HTR-8/SVneo (cell line): ENCODE data around the gene ATPAF1.

Source experiments
- DNase-seq: peaks from one replicate; pipeline ENCODE4 v3.0.0; 2011; ENCODE audit warnings: low spot score, mixed read lengths; ENCODE audit not compliant: insufficient read length
- FAIRE-seq: peaks from 2 replicates; lab custom pipeline; 2011; peaks lifted over from hg19 to GRCh38; lab: Jason Lieb, UNC

Gene ATPAF1

DNA sequence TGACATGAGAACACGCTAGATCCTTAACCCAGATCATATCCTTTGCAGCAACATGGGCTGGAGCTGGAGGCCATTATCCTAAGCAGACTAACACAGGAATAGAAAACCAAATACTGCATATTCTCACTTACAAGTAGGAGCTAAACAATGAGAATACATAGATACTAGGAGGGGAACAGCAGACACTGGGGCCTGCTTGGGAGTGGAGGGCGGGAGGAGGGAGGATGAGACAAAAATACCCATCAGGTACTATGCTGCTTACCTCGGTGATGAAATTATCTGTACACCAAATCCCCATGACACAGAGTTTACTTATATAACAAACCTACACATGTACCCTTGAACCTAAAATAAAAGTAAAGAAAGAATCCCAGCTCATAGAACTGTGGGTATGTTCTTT, 50.3 kb downstream of the ATPAF1 start:
- FAIRE-seq = no peak

DNA sequence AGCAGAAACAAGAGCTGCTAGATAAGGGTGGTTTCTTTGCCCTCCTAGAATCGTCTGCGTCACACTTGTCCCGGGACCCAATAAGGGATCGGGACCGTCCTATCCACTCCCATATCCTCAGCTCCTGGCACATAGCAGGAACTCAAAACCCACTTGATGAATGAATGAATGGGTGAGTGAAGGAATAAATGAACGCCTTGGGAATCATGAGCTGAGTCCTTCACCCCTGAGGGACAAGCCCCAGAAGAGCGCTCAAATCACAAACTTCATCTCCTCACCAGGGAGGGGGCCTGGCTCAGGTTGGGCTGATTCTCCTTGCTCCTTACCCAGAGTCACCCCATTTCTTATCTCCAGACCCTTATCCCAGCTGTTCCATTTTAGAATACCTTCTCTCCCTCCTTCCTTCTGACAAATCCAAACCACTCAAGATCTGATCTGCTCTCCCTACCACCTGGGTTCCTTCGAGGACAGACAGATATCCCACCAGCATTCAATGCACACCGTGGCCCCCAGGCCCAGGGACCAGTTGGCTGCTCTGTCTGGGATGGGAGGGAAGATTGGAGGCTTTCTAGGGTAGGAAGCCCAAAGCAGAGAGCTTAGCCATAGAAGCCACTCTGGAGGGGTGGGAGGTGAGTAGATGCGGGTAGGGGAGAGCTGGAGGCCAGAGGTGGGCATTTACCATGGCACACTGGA, 50.9 kb downstream of the ATPAF1 start:
- no peak for DNase-seq
- FAIRE-seq = no peak

More for the DNA sequence above, 50.3 kb downstream of the ATPAF1 start:
- no peak for DNase-seq

DNA sequence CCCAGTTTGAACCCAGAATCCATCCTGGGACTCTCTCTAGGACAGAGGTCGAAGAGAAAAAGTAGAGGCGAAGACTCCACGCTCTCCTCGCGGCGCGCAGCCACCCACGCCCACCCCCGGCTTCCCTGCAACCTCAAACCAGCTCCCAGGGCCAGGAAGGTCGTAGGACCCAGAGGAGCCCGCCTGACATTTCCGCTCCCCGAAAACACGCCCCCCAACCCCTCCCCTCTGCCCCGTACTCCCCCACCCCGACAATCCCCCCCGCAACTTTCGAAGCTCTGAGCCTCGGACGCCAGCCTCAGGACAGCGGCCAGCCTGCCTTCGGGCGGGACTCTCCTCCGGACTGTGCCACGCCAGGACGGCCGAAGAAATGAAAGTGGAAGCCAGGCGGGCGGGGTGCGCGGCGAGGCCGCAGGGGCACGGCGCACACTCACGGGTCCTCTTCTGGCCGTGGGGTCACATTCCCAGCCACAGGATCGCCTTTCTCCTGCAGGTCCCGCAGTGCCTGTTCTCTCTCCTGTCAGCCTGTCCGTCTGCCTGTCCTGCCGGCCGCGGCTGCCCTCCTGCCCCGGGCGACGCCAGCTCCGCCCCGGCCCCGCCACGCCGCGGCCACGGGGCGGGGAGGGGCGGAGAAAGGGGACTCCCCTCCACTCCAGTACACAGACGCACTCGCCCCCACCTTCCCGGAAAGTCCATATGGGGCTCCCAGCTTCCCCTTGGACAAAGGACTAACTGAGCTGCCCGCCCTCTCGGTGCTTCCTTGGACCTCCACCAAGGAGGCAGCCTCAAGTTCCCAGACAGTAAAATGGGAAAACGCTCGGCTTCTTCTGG, 51.7 kb downstream of the ATPAF1 start, which contains the start of gene MOB3C:
Gene MOB3C, minus strand, starts transcription at position 535 of the 831 bp plus-strand sequence. CDS start 3,490 bp downstream, outside the sequence.
- DNase-seq (peak; percentile 64), FAIRE-seq (peak; percentile 66)

DNA sequence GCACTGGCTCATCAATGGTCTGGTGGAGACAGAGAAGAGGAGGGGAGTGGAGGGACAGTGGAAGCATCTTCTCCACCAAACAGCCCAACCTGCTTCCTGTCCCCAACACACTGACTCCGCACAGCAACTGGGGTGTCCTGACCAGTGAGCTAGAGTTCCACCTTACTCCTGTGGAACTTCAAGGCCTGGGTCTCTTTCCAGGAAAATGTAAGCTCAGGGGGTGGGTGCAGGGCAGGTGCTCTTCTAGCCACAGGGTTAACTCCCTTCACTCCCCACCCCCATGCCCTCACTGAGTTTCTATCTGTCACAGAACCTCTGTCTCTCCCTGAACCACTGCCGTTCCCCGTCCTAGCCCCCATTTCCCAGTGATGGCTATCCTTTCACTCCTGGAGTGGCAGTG, 52.4 kb downstream of the ATPAF1 start:
- FAIRE-seq = no peak

DNA sequence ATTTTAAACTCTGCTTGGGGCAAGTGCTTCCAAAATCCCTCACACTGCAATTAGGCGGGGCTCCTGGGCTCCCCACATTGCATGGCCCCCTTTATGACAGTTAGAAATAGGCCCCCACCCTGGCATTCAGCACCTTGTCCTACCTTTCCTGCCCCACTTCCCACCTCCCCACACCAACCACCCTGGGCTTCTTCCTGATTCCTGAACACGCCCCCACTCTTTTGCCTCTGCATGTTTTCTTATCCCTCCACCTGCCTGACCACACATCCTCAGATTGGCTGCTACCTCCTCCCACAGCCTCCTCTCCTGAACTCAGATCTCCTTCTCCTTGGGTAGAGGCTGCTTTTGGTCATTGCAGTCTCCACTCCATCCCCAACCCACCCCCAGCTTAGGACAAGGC, 53.1 kb downstream of the ATPAF1 start:
- DNase-seq (no peak), FAIRE-seq (no peak)

More for the DNA sequence above, 52.4 kb downstream of the ATPAF1 start:
- no peak for DNase-seq

DNA sequence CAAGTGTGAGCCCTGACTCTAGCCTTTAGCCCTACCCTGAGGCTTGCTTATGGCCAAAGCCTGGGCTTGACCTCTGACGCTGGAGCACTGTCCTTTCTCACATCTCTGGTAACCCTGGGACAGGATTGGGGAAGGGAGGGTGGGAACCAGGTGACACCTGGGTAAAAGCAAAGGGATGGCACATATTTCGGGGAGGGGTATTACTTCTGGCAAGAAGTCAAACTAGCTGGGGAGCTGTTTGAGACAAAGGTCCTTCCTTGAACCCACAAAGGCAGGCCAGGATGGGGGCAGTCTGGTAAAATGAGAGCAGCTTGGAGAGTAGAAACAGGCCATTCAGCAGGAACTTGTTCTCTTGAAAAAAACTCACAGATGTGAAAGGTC, 53.6 kb downstream of the ATPAF1 start:
- FAIRE-seq = no peak
- no peak for DNase-seq

DNA sequence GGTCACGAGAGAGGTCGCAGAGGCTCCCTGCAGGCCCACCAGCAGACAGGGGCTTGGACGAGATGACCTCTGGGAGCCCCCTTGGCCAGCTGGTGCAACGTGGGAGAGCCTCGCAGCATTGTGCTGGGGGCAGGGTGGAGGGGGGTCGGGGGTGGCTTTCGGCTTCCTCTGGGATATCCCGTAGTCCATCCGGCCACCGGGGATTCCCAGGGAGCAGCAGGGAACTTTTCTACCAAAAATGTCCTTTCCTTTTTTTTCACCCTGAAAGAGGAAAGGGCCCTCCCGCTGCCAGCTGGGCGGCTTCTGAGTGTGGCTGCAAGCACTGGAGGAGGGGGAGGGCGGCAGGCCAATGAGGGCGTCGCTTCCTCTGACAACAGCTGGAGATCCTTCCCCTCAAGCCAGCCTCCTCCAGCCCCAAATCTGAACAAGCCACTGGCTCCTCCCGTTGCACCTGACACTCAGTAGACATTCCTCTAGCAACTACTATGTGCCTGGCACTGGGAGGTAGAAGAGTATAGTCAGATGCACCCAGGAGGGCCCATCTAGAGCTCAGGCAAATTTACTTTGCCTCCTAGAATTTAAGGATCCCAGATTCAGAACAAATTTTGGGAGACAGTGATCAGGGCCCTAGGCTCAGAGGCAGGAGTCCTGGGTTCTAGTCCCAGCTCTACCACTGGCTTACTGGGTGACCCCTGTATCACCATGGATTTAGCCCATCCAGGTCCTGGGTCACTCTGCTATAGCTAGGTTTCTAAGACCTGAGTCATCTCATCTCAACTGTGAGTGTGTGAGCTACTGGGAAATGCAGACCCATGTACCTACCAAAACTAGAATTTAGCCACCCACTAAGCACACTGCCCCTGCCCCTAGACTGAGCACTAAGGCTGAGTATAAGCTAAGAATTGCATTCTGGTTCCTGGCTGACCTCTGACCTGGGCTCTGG, 54.2 kb downstream of the ATPAF1 start:
- FAIRE-seq (no peak), DNase-seq (no peak)

DNA sequence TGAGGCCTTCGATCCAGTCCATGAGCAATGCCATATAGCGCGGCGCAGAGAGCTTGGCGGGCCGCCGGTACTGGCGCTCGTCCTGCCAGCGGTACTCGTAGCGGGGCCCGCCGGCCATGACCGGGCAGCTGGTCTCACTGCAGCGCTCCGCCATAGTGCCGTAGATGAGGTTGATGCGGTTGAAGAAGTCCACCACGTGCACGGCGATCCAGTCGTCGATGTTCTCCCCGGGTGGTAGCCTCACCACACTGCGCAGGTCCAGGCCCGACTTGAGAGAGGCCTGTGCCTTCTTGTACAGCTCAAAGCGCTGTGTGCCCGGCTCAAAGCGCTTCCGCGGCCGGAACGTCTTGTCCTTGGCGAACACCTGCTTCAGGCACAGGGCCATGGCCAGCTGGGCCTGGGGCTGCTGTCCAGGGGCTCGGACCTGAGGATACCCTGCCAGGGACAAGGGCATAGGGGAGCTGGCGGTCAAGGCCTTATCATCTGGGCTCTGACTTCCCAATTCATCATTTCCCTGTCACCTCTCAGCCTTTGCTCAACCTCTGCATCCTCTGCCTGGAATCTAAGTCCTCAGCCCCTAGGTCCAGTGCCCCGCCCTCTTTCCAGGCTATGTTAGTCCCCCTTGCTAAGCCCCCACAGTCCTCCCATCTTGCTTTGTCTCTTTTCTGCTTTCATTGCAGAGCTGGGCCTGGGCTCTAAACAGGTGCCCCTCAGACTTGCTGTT, 55.1 kb downstream of the ATPAF1 start:
- DNase-seq (no peak), FAIRE-seq (no peak)

DNA sequence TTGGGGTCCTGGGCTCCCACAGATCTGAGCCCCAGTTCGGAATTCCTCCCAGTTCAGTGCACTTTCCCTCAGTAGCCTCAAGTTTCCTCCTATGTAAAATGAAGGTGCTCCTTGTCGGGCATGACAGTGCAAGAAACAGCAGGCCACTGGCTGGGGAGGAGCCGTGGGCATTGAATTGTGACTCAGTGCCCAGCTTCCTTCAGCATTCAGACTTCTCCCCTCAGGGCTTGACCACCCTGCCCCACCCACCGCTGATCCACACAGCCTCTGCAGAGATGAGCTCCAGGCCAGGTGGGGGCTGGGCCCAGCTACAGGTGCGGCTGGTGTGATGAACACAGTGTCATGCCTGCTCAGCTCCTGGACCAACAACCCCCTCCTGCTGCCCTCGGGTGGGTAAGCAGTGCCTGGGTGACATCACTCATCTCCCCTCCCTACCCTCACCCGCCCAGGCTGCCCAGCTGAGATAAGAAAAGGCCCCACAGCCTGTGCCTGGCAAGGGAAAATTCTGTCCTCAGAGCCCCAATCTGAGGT, 56.4 kb downstream of the ATPAF1 start:
- DNase-seq = peak; percentile 59
- peak; percentile 77 for FAIRE-seq

DNA sequence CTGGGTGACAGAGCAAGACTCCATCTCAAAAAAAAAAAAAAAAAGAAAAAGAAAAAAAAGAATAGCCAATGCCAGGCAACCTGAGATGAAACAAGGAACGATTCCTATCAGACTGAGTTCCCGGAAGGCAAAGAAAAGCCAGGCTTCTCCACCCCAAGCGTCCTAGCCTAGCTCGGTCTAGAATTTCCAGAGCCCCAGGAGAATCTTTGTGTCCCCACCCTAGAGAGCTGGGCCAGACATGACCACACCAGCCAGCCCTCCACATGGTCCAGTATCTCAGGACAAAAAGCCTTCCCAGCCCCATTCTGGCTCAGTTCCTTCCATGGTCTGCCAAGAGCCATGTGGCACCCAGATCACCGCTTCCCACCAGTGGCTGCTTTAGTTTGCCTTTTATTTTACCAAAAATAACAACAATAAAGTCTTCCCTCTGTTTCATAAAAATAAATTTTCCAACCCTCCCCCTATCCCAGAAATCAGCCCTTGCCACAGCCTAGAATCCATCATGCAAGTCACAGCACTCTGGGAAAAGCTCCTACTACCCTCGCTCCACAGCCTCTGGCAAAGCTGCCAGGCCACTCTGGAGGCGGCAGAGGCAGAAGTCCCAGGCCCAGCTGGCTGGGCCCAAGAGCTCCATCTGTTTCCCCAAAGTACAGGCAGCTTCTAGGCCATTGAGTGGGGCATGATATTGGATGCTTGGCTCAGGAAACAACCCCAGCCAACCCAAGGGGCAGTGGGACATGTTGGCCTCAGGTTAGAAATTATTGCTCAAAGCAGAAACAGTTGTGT, 60.6 kb downstream of the ATPAF1 start:
- DNase-seq = no peak
- no peak for FAIRE-seq

DNA sequence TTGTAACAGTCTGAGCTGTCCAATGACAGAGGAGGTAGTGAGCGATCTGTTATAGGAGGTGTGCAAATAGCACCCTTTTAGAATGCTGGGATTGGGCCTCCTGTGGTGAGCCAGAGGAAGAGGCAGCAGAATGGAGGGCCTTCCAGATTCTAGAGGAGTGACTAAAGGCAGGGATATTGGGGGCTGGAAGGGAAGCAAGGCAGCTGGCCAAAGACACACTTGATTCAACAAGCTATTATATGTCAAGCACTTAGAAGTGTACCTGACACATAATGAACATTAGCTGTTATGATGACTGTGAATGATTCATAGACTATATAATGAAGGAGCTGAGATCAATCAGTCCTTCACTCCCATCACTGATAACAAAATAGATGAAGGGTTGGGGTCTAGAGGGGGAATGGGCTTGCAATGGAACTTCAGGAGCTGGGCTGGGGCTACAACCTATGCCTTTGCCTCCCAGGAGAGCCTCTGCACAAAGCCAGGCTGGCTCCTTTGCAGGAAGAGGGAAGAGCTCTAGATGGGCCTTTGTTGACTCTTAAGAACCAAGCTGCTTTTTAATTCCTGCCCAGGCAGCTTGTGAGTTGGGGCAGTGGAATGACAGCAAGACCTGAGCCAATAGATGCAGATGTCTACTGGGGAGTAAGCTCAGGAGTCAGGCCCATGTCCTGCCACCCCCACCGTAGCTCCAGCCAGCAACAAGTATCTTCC, 61.8 kb downstream of the ATPAF1 start:
- no peak for FAIRE-seq
- DNase-seq = no peak

DNA sequence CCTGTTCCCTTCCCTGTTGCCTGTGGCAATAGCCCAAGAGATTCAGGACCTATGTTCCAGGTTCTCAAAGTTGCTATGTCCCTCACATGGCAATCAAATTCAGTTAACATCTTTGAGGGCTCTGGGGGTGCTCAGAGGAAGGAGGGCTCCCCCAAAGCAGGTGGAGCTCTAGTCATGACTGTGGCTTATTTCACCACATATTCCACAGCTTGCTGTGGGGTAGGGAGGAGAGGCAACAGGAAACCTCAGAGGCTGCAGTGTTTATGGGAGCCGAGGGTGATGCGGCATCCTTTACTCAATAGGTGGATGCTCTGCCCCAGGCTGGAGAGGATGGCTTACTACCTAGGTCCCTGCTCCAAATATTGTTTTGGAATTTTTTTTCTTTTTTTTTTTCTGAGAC, 62.9 kb downstream of the ATPAF1 start:
- DNase-seq (no peak), FAIRE-seq (no peak)

DNA sequence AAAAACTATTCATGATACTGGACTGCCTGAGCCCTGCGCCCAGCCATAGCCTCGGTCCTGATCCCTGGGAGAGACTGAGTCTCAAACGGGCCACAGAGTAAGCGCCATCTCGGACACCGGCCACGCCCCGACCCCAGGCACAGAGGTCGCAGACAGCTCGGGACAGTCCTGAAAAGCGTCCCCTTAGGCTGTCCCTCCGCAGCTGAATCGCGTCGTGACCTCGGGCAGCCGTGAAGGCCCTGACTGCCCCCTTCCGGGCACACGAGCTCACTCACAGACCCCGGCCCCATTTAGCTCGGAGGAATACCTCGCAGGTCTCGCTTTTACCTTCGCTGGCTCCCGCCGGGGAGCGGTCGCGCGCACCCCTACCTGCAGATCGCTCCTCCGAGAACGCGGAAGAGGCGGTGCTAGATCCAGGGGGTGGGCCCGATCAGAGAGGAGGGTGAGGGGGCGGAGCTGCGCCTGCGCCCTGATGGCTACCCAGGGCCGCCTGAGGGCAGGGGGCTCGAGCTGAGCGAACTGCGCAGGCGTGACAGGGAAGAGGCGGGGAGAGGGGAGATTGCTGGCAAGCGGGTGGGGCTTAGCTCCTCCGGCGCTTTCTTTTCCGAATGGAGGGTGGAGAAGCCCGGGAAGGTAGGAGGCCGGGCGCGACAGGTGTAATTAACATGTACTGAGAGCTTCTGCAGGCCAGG, 64.2 kb downstream of the ATPAF1 start, which contains the start of gene MKNK1:
Gene MKNK1, minus strand, starts transcription at position 411 of the 692 bp plus-strand sequence. CDS start 20,941 bp downstream, outside the sequence.
- FAIRE-seq (peak; percentile 95), DNase-seq (peak; percentile 95)

DNA sequence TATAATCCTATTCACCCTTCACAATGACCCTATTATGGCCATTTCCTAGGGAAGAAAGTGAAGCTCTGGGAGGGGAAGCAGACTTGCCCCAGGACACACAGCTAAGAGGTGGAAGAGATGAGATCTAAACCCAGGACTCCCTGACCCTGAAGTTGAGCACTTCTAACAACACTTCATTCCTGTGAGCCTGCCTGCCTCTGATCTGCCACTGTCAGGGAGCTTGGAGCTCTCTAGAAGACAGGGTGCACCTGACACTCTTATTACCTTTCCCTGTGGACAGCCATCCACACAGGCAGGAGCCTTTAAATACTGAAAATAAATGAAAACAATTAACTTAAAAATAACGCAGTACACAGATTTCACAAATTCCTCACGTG, 64.7 kb downstream of the ATPAF1 start:
- FAIRE-seq (no peak), DNase-seq (no peak)

DNA sequence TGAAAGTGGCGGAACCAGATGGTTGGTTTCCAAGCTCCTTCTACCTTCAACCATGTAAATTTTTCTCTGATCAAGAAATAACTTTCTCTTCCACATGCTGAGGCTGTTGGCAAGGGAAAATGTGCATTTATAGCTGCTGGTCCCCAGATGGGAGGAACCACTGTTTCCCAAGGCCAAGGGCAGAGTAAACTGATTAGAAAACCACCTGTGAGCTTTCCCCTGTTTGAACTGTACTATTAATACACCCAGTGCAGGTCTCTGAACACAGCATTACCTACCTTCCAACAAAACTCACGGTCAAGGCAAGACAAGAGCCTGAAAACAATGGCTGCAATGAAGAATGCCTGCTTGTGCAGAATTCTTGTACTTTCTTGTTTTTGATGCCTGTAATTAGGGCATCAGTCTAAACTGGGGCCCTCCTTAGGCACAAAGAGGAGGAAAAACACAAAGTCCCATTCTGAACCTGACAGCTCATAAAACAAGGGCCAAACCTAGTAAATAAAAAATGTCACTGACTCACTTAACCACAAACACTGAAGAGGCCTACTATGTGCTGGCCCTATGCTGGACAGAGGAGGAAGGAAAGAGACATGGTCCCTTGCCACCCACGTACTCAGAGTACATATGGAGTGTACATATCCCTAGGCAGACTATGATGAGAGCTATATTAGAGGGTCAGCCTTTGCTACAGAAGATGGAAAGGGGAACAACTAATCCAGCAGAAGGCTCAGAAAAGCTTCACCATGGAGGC, 66.7 kb downstream of the ATPAF1 start:
- FAIRE-seq (no peak), DNase-seq (no peak)

DNA sequence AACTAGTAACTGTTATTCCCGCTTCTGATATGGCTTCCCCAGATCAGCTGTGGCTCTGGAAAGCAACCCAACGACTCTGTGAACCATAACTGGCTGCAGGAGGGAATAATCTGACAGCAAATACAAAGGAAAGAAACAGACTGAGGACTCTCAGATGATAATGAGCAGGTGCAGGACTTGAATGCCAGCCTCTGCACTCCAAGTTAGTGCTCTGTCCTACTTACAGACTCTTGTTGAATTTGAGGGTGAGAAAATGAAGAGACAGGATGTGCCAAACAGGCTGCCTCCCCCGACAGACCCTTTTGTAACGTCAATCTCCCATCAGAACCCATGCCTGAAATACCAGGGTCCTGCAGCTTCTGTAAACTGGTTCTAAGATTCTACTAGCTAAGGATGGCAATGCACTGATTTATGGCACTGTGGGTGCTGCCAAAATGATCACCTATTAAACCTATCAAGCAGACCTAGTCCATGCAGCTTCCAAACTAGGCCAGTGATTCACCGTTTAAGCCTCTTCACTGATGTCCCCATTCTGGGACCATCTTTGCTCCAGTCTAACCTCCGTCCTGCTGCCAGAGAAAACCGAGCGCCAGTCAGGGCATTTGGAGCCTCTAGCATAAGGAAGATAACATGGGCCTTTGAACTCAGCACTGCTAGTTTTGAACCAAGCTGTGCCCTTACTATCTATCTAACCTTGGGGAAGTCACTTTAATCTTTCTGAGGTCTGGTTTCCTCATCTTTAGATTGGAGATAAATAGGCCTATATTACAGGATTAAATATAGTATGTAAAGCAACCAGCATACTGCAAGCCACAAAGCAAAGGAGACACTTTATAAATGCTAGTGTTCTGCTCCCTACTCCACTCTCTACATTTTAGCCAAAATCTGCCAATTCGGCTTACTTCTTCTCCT, 68.8 kb downstream of the ATPAF1 start:
- DNase-seq = no peak
- no peak for FAIRE-seq
